MG63 (cell line): ENCODE measurements around the gene UPF2. TPM values are rescaled to one million over a fixed set of nuclear protein-coding genes. Genes with fewer than 3 reads are reported as not detected.

Experiments
- DNase-seq: peaks from one replicate; pipeline ENCODE4 v3.0.0-alpha.2; 2020
- H3K27me3 ChIP-seq: fragments of 250-450 bp; sonication (Bioruptor Pico); 2 replicates; pipeline ENCODE4 v1.5.1; 2020; ENCODE audit warnings: mild to moderate bottlenecking, moderate library complexity
- H3K36me3 ChIP-seq: fragments of 250-450 bp; sonication (Bioruptor Pico); 2 replicates; pipeline ENCODE4 v1.5.1; 2020; ENCODE audit warnings: mild to moderate bottlenecking, moderate library complexity
- H3K4me3 ChIP-seq: fragments of 250-450 bp; sonication (Bioruptor Pico); 2 replicates; pipeline ENCODE4 v1.5.1; 2020; ENCODE audit warnings: mild to moderate bottlenecking, moderate library complexity
- H3K9me3 ChIP-seq: fragments of 250-450 bp; sonication (Bioruptor Pico); 2 replicates; pipeline ENCODE4 v1.5.1; 2020; ENCODE audit warnings: mild to moderate bottlenecking, moderate library complexity
- total RNA-seq: library from RNA; depleted of rRNA; stranded (reverse); fragments of >200 nt; shearing (Covaris generic); gene quantifications from 2 replicates; pipeline ENCODE4 v1.2.3, GENCODE V29; 2014; ENCODE audit warnings: low replicate concordance

The UPF2 gene
- total RNA-seq, 1 experiment from 2014 or later, result 9.6 TPM

DNA sequence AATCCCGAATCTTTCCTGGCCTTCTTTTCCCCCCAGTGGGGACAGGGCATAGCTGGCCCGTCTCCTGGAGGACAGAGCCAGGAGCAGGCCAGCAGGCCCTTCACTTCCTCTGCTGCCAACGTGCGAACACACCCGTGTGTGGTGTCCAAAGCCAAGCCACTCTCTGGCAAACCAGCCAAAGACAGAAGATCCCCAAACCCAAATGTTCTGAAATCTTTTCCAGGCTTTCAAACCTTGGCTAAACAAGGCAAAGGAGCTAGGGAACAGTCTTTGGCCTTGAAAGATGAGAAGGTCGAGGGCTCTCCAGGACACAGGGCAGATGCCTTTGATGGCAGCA lies 156.5 kb downstream of the UPF2 start:
- H3K4me3 ChIP-seq, result no peak overlapping the region
- H3K9me3 ChIP-seq, result no peaks in the 10 kb centered on the region
- H3K27me3 ChIP-seq, result no peaks in the 10 kb centered on the region
- DNase-seq, result no peak
- no peaks in the 10 kb centered on the region for H3K36me3 ChIP-seq

DNA sequence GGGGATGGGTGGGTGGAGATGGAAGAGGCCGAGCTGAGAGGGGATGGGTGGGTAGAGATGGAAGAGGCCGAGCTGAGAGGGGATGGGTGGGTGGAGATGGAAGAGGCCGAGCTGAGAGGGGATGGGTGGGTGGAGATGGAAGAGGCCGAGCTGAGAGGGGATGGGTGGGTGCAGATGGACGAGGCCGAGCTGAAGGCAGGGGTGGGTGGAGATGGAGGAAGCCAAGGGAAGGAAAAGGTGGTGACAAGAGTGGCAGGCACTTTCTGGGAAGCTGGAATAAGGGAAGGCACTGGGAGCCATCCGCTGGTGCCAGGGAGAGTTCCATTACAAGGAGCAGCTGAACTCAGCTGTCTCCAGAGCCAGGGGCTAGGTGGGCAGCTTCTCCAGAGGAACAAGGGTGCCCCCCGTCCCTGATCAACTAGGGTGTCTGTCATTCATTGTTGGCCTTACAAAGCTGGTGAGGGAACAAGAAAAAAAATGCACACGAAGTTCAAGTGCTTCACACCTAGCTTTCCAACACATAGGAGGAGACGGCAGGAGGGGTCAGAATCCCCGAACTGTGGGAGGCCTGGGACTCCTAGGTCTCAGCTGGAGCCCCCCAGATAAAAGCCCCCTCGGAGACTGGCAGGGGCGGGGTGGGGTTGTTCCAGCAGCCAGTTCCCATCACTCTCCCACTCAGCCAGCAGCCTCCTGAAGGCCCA lies 157.0 kb downstream of the UPF2 start:
- Histone ChIP-seq H3K4me3 (no peak overlapping the region), H3K27me3 (no peaks in the 10 kb centered on the region), H3K9me3 (no peaks in the 10 kb centered on the region), H3K36me3 (no peaks in the 10 kb centered on the region)
- DNase-seq, result no peak

DNA sequence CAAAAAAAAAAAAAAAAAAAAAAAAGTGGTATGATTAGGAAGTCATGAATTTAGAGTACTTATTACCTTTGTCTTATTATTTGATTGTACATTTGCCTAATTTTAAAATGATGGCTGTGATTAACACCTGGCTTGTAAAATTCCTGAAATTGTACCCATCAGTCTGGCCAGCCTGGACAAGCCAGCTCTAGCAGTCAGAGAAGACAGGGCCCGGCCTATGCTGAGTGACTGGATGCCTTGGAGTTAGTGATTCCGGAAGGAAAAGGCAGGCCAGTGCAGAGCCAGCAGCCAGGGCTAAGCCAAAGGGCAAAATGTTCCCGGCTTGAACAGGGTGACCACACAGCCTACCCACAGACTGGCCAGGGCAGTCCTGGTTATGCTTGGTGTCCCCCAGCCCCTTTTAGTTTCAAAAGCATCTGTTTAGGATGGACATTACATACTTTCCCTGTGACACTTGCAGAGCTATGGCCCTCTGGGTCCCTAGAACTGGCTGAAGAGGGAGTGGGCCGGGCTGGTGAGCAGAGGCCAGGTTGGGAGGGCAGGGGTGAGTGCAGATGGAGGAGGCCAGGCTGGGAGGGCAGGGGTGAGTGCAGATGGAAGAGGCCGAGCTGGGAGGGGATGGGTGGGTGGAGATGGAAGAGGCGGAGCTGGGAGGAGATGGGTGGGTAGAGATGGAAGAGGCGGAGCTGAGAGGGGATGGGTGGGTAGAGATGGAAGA lies 157.7 kb downstream of the UPF2 start:
- no peaks in the 10 kb centered on the region for H3K36me3 ChIP-seq
- no peak for DNase-seq
- H3K9me3 ChIP-seq, result no peaks in the 10 kb centered on the region
- H3K4me3 ChIP-seq, result no peak overlapping the region
- H3K27me3 ChIP-seq, result no peaks in the 10 kb centered on the region

DNA sequence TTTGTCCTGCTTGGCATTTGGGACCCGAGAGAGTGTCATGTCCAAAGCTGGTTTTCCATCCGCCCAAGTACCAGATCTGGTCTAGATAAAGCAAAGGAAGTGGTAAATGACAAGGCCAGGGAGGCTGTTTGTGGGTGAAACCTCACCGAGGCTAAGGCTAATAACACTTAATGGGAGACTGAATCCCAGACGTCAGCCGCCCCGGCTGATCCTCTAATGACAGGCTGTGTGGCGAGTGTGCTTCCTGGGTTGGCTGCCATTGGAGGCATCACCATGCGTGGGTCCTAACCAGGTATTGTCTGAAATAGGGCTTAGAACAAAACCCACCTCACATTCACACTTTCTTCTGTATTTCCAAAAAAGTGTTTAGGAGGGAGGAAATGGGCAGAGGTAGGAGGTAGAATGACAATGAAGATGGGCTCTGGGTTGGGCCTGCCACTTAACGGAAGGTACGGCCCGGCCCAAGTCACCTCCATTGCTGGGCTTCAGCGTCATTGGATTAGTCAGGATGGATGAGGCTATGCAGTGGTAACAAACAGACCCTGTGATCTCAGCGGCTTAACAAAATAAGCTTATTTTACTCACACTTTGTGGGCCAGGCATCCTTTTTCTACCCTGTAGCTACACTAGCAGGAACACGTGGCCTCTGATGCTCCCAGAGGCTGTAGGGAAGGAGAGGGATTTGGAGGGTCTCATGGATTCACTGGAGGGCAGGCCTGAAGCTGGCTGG lies 159.8 kb downstream of the UPF2 start:
- no peak for DNase-seq
- H3K4me3 ChIP-seq, result no peak overlapping the region
- no peaks in the 10 kb centered on the region for H3K27me3 ChIP-seq
- H3K36me3 ChIP-seq, result no peaks in the 10 kb centered on the region
- H3K9me3 ChIP-seq, result no peaks in the 10 kb centered on the region

DNA sequence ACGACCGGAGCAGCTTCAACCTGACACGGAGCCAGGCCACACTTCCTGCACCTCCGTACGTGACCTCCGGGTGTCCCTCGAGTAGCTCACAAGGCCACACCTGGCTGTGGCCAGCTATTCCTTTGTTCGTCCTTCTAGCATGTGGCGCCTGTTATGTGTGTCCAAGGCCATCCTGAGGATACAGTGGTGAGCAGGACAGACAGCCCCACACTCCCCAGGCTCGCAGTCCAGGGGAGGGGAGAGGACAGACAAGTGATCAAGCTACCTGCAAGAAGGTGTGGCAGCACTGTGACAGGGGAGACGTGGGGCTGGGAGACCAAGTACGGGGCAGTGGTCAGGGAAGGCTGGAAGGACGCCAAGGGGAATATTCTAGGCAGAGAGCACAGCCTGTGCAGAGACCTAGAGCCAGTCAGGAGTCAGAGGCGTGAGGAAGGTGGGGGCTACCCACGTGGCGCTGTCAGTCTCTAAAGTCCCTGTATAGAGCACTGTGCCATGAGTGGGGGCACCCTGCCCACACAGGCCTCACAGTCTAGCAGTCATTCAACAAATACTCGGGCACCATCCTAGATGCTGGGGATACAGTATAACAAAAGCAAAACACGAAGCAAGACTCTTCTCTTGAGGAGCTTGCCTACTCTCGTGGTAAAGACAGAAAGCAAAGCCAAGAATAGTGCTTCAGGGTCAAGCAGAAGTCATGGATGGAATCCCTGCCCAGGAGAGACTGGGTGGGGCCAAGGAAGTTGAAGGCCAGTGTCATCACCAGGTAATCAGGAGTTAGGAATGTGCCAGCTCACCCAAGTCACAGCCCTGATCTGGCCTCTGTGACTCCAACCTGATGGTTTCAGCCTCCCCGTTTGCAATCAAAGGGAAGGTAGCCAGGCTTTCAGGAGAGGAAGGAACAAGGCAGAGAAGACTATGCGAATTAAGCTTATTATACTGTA lies 160.9 kb downstream of the UPF2 start:
- H3K27me3 ChIP-seq, result no peaks in the 10 kb centered on the region
- H3K4me3 ChIP-seq, result no peak overlapping the region
- peak; percentile 50 for DNase-seq
- no peaks in the 10 kb centered on the region for H3K36me3 ChIP-seq
- H3K9me3 ChIP-seq, result no peaks in the 10 kb centered on the region

DNA sequence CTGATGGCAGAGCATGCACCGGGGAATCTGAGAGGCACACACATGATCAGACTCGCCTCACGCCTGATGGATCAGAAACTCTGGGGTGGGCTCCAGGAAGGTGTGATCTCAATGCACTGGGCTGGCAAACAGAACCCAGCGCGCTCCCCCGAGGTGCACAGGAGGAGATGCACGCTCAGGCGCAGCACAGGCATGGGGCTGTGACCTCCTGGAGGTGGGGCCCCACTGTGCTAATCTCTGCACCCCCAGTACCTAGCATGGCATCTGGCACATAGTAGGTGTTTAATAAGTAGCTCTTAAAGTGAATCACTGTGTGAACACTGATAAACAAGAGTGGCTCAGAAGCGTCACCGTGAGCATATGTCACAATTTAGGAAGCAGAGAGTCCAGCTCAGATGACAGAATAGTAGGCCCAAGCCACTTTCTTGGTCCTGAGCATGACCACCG lies 161.6 kb downstream of the UPF2 start:
- H3K27me3 ChIP-seq, result no peaks in the 10 kb centered on the region
- H3K4me3 ChIP-seq, result no peak overlapping the region
- H3K9me3 ChIP-seq, result no peaks in the 10 kb centered on the region
- no peaks in the 10 kb centered on the region for H3K36me3 ChIP-seq
- no peak for DNase-seq

DNA sequence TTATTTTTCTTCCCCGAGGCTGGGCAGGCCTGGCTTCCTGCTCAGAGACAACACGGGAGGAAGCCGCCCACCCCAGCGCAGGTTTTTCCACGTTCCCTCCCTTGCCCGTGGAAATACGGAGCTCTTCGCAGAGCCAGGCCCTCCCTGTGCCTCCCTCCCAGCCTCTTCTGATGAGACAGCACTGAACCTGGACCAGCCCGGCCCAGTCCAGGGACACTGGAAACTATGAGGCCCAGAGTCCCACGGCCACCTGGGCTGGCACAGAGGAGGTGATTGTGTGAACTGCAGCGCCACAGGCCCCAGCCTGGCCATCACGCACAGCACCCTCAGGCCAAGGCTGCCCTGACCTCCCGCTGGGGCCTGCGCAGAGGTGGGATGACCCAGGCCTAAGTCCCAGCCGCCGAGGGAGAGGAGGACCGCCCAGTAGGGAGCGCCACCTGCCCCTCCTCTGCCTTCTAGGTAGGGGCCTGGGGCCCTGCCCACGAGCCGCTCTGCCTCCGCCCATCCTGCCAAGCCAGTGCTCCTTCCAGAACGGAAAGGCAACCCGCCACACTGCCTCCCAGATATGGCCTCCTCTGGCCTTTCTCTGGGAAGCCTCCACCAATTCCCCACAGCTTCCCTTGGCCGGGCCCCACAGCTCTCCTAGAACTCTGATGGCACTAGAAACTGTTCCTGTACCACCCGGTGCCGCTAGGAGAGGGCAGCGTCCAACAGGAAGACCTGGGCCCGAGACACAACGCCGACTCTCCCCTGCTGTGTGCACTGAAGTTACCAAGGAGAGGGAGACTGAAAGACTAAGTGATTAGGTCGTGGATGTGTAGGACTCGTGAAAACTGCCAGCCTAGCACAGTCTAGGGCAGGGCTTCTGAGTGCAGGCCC lies 162.2 kb downstream of the UPF2 start:
- H3K27me3 ChIP-seq, result no peaks in the 10 kb centered on the region
- H3K4me3 ChIP-seq, result no peak overlapping the region
- no peaks in the 10 kb centered on the region for H3K36me3 ChIP-seq
- DNase-seq, result no peak
- H3K9me3 ChIP-seq, result no peaks in the 10 kb centered on the region

DNA sequence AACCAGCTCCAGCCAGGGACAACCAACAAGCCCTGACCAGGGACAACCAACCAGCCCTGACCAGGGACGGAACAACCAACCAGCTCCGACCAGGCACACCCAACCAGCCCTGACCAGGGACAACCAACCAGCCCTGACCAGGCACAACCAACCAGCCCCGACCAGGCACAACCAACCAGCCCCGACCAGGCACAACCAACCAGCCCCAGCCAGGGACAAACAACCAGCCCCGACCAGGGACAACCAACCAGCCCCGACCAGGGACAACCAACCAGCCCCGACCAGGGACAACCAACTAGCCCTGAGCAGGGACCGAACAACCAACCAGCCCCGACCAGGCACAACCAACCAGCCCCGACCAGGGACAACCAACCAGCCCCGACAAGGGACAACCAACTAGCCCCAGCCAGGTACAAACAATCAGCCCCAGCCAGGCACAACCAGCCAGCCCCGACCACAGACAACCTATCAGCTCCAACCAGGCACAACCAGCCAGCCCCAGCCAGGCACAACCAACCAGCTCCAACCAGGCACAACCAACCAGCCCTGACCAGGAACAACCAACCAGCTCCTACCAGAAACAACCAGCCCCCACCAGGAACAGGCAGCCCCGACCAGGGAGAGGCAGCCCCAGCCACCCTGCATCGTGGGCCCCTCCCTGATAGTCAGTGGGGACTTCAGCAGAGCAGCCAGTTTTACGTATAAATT lies 163.1 kb downstream of the UPF2 start:
- H3K9me3 ChIP-seq, result no peaks in the 10 kb centered on the region
- no peaks in the 10 kb centered on the region for H3K27me3 ChIP-seq
- no peak overlapping the region for H3K4me3 ChIP-seq
- H3K36me3 ChIP-seq, result no peaks in the 10 kb centered on the region
- DNase-seq, result no peak

DNA sequence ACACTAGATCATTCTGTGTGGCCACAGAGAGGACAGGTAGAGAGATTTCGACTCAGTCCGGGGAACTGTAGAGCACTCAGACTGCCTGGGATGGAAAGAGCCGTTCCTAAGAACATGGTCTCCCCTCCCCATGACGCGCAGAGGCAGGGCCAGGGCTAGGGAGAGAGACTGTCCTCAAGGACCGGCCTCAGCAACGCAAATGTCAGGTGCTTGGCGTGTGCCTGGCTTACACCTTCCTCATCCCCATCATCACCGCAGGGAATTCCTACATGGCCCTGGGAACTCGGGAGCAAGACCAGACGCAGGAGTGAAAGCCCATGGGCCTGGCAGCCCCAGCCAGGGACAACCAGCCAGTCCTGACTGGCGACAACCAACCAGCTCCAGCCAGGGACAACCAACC lies 163.8 kb downstream of the UPF2 start:
- no peak for DNase-seq
- Histone ChIP-seq H3K9me3 (no peaks in the 10 kb centered on the region), H3K27me3 (no peaks in the 10 kb centered on the region), H3K4me3 (no peak overlapping the region), H3K36me3 (no peaks in the 10 kb centered on the region)

DNA sequence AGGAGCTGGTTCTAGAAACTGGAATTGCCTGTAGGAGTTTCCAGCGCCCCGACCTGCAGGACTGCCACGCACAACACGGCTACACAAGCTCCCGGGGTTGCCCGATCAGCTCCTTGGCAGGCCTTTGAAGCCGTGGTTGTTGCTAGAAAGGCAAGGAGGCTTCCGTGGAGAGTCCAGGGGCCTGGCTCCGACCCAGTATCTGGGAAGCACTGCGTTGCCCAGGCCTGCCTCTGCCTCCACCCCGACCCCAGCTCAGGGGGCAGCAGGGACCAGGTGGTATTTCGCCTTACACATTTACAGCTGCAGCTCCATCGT lies 165.1 kb downstream of the UPF2 start:
- Histone ChIP-seq H3K27me3 (no peaks in the 10 kb centered on the region), H3K4me3 (no peak overlapping the region), H3K36me3 (no peaks in the 10 kb centered on the region), H3K9me3 (no peaks in the 10 kb centered on the region)
- DNase-seq, result no peak

DNA sequence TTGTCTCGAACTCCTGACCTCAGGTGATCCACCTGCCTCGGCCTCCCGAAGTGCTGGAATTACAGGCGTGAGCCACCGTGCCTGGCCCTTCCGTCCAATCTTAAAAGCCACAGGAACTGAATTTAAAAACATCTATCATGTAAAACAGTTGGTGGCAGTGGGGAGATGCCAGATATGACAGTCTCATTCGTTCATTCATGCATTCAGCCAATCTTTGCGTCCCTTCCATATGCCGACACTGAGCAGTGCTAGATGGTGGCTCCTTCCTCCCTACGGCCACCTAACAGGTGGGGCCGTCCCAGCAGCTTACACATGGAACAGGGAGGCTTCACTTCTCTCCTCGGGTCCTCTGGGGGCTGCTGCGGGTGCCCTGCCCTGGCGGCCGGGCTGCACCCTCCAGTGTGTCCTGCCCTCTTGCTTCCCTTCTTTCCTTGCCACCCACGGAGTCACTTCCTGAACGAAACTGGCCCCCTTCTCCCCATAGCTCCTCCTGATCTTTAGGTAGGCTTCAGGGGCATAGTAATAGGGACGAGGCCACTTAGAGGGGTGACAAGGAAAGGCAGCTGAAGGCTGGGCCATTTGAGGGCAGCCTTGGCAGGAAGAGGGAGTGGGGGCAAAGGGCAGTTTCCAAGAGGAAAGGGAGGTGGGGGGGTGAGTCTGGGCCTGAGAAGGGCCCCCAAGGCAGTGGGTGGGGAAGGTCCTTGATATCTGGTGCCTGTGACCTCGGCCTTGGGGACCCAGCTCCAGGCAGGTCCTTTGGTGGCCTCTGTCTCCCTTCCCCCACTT lies 165.6 kb downstream of the UPF2 start:
- DNase-seq, result no peak
- Histone ChIP-seq H3K4me3 (no peak overlapping the region), H3K9me3 (no peaks in the 10 kb centered on the region), H3K36me3 (no peaks in the 10 kb centered on the region), H3K27me3 (no peaks in the 10 kb centered on the region)

DNA sequence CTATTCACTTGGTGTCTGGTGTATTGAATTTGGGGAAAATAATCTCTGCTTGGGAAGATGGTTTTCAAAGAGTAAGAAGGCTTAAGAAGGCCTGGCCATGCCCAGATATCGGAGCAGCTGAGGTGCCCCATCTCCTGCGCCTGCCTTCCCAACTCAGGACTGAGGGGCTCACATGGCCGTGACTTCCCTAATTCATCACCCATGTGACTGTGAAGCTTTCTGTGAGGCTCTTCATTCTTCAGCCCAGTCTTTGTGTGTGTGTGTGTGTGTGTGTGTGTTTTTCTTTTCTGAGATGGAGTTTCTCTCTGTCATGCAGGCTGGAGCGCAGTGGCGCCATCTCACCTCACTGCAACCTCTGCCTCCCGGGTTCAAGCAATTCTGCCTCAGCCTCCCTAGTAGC lies 166.3 kb downstream of the UPF2 start:
- no peaks in the 10 kb centered on the region for H3K9me3 ChIP-seq
- no peak for DNase-seq

DNA sequence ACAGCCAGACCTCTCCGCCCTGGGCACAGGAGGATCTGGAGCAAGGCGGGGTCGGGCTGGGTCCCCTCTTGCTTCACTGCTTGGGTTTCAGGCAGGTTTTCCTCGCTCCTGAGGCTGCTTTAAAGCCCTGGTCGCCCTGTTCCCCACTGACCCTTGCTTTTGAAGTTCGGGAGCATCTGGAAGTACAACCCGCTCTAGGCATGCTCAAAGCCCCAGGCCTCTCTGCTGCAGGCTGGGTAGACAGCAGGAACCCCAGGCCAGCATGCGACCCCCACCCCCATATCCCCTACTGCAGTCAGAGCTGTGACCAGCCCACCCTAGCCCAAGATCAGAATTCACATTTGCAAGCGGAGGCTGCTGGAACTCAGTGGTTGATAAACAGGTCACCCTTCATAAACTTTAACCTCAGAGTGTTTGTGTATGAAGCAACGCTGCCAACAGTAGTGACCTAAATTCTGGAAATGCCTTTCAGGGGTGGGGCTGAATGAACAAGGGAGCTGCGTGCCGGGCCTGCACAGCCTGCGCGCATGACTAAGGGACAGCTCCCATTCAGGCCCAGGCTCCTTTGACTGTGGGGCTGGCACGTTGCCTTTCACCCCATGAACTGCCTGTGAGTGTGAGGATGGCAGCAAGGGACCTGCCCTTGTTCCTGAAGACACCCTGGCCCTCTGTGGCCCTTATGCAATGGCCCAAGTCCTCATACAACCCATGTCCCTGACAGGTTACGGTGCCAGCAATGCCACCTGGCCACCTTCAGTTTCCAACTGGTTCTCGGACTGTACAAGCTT lies 166.9 kb downstream of the UPF2 start:
- no peak overlapping the region for H3K4me3 ChIP-seq

More for the DNA sequence above, 166.3 kb downstream of the UPF2 start:
- Histone ChIP-seq H3K36me3 (no peaks in the 10 kb centered on the region), H3K27me3 (no peaks in the 10 kb centered on the region), H3K4me3 (no peak overlapping the region)

More for the DNA sequence above, 166.9 kb downstream of the UPF2 start:
- DNase-seq, result peak; percentile 97
- H3K27me3 ChIP-seq, result no peaks in the 10 kb centered on the region
- no peaks in the 10 kb centered on the region for H3K36me3 ChIP-seq
- H3K9me3 ChIP-seq, result no peaks in the 10 kb centered on the region
